ENCODE results near the gene YPEL2. TPM values are rescaled to one million over a fixed set of nuclear protein-coding genes. Genes with fewer than 3 reads are reported as not detected.
A peak's percentile ranks its signal among the peaks of the same experiment; 100 is the strongest.

YPEL2 gene
- polyA plus RNA-seq, 3 donors = 21.5 to 63.1 (median 25.1) TPM

- intact Hi-C loops (cut with micrococcal nuclease) = loop anchor here (2.0 to 5.0 kb wide), 3 partner anchors 40 to 110 kb away; no protein-coding TSS in a partner anchor
- H3K4me1 Mint-ChIP-seq = peaks cover 73% of the 10 kb centered on the region
Observed at GRCh38 chr17:59331929-59332748, 684 bp downstream of the YPEL2 start.

More at GRCh38 chr17:59331929-59332748, 684 bp downstream of the YPEL2 start:
- Mint-ChIP-seq H3K27ac (peak overlapping the region; percentile 92 to 98 (median 96)), H3K36me3 (peaks cover 0 to 3% of the 10 kb centered on the region in 2 donors), H3K4me3 (peak overlapping the region; percentile 97 to 100), H3K9me3 (no peaks in the 10 kb centered on the region), H3K27me3 (ENCODE audit: low read depth in 3 of 3) (no peaks in the 10 kb centered on the region)
- Histone ChIP-seq H3K9ac (ENCODE audit: insufficient read depth, low read length, poor library complexity, severe bottlenecking) (peak overlapping the region; percentile 90), H3K36me3 (replicated peaks in 1 of 2; ENCODE audit: control insufficient read depth in 1 of 2, insufficient read depth in 2 of 2, low read length in 2 of 2) (no peaks in the 10 kb centered on the region), H3K9me3 (replicated peaks in 1 of 2; ENCODE audit: control insufficient read depth in 1 of 2, insufficient read depth in 1 of 2, low read length in 2 of 2) (no peaks in the 10 kb centered on the region), H3K4me1 (ENCODE audit: control insufficient read depth in 1 of 2, insufficient read depth in 2 of 2, low read length in 2 of 2) (peaks cover 49 to 62% of the 10 kb centered on the region in 2 donors), H4K20me1 (ENCODE audit: insufficient read depth, low read length) (peaks cover 44% of the 10 kb centered on the region), H2AFZ (ENCODE audit: insufficient read depth, low read depth, low read length, poor library complexity, severe bottlenecking) (peak overlapping the region; percentile 88), H3K27me3 (ENCODE audit: control insufficient read depth in 2 of 2, insufficient read depth in 2 of 2, low read length in 2 of 2) (no peaks in the 10 kb centered on the region), H3K4me2 (replicated peaks; ENCODE audit: extremely low read depth, low read length, poor library complexity, severe bottlenecking) (peak overlapping the region; percentile 79), H3K79me2 (ENCODE audit: insufficient read depth, low read length) (peaks cover 64% of the 10 kb centered on the region), H3K27ac (ENCODE audit: low read depth in 1 of 2, low read length in 2 of 2) (peak overlapping the region; percentile 71 to 90), H3K4me3 (replicated peaks in 1 of 3; ENCODE audit: low read depth in 2 of 3, low read length in 3 of 3) (peak overlapping the region; percentile 71 to 92 (median 91))
- no peak for TF ChIP-seq CTCF (IDR thresholded peaks at IDR 0.05)
- under 1% methylated on average over 89 of the region's 90 CpGs for WGBS (ENCODE audit: insufficient coverage)
- peak; percentile 12 to 29 (median 21) for DNase-seq

All from CD14-positive monocyte (primary cell).